NCI-H1694 treated with DMSO at 0.1 percent for 48 hours (cell line): ENCODE measurements around the gene LMF1.

Experiments
- DNase-seq: peaks from one replicate; lab custom pipeline; 2025; lab: John Stamatoyannopoulos, UW

Gene LMF1

GRCh38 chr16:911604-912321 is 59.0 kb downstream of the LMF1 start:
- DNase-seq: no peak

GRCh38 chr16:911101-911500 is 59.7 kb downstream of the LMF1 start:
- DNase-seq: no peak

- DNase-seq: no peak
Measured at GRCh38 chr16:910181-910580, 60.6 kb downstream of the LMF1 start.

GRCh38 chr16:909281-910000 is 61.3 kb downstream of the LMF1 start:
- DNase-seq: no peak

- no peak for DNase-seq
Measured at GRCh38 chr16:908526-909155, 62.1 kb downstream of the LMF1 start.

- no peak for DNase-seq
Measured at GRCh38 chr16:907842-908241, 62.9 kb downstream of the LMF1 start.

- DNase-seq: no peak
Measured at GRCh38 chr16:907361-907760, 63.4 kb downstream of the LMF1 start.

- no peak for DNase-seq
Measured at GRCh38 chr16:906296-906695, 64.5 kb downstream of the LMF1 start.

- DNase-seq: no peak
Measured at GRCh38 chr16:901715-902601, 68.8 kb downstream of the LMF1 start.

- no peak for DNase-seq
Measured at GRCh38 chr16:901149-901548, 69.6 kb downstream of the LMF1 start.

GRCh38 chr16:900211-900610 is 70.6 kb downstream of the LMF1 start:
- no peak for DNase-seq

GRCh38 chr16:899683-900060 is 71.1 kb downstream of the LMF1 start:
- DNase-seq: no peak

- DNase-seq: no peak
Measured at GRCh38 chr16:898761-899682, 71.8 kb downstream of the LMF1 start.

- DNase-seq: no peak
Measured at GRCh38 chr16:898216-898615, 72.6 kb downstream of the LMF1 start.

- DNase-seq: no peak
Measured at GRCh38 chr16:897701-898100, 73.1 kb downstream of the LMF1 start.

GRCh38 chr16:897200-897543 is 73.6 kb downstream of the LMF1 start:
- no peak for DNase-seq

GRCh38 chr16:896261-897199 is 74.3 kb downstream of the LMF1 start:
- no peak for DNase-seq

GRCh38 chr16:895371-895770 is 75.4 kb downstream of the LMF1 start:
- no peak for DNase-seq

- no peak for DNase-seq
Measured at GRCh38 chr16:894841-895240, 75.9 kb downstream of the LMF1 start.

- no peak for DNase-seq
Measured at GRCh38 chr16:894136-894535, 76.6 kb downstream of the LMF1 start.
